Measurements from ENCODE around the gene SLC16A1. TPM values are rescaled to one million over a fixed set of nuclear protein-coding genes. Genes with fewer than 3 reads are reported as not detected.
"Not testable (repeated sequence)": the region's sequence is repeated elsewhere in the genome, so short reads cannot be mapped to it uniquely, and the experiment has no call there.

Gene SLC16A1
- total RNA-seq, 1 experiment from 2014 or later, result 328 TPM

DNA sequence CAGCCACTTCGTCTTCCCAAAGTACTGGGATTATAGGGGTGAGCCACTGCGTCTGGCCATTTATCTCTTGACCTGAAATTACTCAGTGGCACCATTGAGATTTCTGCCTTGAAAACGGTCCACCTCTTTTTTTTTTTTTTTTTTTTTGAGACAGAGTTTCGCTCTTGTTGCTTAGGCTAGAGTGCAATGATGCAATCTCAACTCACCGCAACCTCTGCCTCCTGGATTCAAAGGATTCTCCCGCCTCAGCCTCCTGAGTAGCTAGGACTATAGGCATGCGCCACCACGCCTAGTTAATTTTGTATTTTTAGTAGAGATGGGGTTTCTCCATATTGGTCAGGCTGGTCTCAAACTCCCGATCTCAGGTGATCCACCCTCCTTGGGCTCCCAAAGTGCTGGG lies 39.0 kb upstream of the SLC16A1 start:
- POLR2A ChIA-PET, H3K4me3 Mint-ChIP-seq, H3K36me3 Mint-ChIP-seq: not testable (repeated sequence)

DNA sequence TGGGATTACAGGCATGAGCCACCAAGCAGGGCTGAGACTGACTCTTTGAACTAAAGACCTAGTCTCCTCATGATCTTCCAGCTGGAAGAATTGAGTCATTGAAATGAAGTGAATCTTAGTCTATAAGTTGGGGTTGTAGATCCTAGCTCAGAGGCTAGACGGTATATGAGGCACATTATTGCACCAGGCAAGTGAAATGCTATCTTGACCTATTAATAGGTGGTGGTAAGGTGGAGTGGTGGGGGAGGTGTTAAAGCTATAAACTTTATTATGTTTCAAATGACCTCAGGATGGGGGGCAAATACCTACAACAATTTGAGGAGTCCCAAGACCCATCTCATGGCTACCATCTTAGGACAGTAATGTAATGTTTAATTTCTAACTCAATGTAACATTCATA lies 36.8 kb upstream of the SLC16A1 start:
- ATAC-seq (no peak), DNase-seq (ENCODE audit: low spot score) (no peak)
- ChIA-PET CTCF (no interaction called here), POLR2A (no interaction called here)
- Mint-ChIP-seq H3K4me3 (no peak overlapping the region), H3K27ac (0 out of 2 replicates have a peak overlapping the region, but pooled peaks have one; percentile 44), H3K4me1 (peaks cover 11% of the 10 kb centered on the region), H3K9me3 (no peaks in the 10 kb centered on the region), H3K36me3 (peaks cover 6% of the 10 kb centered on the region; the same call in 1 of the 2 replicates), H3K27me3 (ENCODE audit: low read depth) (no peaks in the 10 kb centered on the region)
- TF ChIP-seq SOX15 (CRISPR knock-in tag; IDR thresholded peaks at IDR 0.05), result no peak
- TF ChIP-seq SMAD3 (CRISPR knock-in tag; IDR thresholded peaks at IDR 0.05; ENCODE audit: borderline replicate concordance), result no peak
- TF ChIP-seq JAZF1 (CRISPR knock-in tag; IDR thresholded peaks at IDR 0.05), result no peak
- TF ChIP-seq, protein P1, sequence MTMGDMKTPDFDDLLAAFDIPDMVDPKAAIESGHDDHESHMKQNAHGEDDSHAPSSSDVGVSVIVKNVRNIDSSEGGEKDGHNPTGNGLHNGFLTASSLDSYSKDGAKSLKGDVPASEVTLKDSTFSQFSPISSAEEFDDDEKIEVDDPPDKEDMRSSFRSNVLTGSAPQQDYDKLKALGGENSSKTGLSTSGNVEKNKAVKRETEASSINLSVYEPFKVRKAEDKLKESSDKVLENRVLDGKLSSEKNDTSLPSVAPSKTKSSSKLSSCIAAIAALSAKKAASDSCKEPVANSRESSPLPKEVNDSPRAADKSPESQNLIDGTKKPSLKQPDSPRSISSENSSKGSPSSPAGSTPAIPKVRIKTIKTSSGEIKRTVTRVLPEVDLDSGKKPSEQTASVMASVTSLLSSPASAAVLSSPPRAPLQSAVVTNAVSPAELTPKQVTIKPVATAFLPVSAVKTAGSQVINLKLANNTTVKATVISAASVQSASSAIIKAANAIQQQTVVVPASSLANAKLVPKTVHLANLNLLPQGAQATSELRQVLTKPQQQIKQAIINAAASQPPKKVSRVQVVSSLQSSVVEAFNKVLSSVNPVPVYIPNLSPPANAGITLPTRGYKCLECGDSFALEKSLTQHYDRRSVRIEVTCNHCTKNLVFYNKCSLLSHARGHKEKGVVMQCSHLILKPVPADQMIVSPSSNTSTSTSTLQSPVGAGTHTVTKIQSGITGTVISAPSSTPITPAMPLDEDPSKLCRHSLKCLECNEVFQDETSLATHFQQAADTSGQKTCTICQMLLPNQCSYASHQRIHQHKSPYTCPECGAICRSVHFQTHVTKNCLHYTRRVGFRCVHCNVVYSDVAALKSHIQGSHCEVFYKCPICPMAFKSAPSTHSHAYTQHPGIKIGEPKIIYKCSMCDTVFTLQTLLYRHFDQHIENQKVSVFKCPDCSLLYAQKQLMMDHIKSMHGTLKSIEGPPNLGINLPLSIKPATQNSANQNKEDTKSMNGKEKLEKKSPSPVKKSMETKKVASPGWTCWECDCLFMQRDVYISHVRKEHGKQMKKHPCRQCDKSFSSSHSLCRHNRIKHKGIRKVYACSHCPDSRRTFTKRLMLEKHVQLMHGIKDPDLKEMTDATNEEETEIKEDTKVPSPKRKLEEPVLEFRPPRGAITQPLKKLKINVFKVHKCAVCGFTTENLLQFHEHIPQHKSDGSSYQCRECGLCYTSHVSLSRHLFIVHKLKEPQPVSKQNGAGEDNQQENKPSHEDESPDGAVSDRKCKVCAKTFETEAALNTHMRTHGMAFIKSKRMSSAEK (CRISPR knock-in tag; IDR thresholded peaks at IDR 0.05; ENCODE audit: borderline replicate concordance), result no peak
- no peak for TF ChIP-seq ZNF263 (CRISPR knock-in tag; IDR thresholded peaks at IDR 0.05; ENCODE audit: low read depth)
- TF ChIP-seq ZNF423 (CRISPR knock-in tag; IDR thresholded peaks at IDR 0.05), result no peak
- no peak for TF ChIP-seq NFYB (CRISPR knock-in tag; conservative IDR thresholded peaks at IDR 0.05; ENCODE audit: low read depth)
- TF ChIP-seq, protein P2, sequence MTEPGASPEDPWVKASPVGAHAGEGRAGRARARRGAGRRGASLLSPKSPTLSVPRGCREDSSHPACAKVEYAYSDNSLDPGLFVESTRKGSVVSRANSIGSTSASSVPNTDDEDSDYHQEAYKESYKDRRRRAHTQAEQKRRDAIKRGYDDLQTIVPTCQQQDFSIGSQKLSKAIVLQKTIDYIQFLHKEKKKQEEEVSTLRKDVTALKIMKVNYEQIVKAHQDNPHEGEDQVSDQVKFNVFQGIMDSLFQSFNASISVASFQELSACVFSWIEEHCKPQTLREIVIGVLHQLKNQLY (CRISPR knock-in tag; IDR thresholded peaks at IDR 0.05), result no peak
- no peak for TF ChIP-seq TEAD1 (CRISPR knock-in tag; IDR thresholded peaks at IDR 0.05)
- TF ChIP-seq, protein P3, sequence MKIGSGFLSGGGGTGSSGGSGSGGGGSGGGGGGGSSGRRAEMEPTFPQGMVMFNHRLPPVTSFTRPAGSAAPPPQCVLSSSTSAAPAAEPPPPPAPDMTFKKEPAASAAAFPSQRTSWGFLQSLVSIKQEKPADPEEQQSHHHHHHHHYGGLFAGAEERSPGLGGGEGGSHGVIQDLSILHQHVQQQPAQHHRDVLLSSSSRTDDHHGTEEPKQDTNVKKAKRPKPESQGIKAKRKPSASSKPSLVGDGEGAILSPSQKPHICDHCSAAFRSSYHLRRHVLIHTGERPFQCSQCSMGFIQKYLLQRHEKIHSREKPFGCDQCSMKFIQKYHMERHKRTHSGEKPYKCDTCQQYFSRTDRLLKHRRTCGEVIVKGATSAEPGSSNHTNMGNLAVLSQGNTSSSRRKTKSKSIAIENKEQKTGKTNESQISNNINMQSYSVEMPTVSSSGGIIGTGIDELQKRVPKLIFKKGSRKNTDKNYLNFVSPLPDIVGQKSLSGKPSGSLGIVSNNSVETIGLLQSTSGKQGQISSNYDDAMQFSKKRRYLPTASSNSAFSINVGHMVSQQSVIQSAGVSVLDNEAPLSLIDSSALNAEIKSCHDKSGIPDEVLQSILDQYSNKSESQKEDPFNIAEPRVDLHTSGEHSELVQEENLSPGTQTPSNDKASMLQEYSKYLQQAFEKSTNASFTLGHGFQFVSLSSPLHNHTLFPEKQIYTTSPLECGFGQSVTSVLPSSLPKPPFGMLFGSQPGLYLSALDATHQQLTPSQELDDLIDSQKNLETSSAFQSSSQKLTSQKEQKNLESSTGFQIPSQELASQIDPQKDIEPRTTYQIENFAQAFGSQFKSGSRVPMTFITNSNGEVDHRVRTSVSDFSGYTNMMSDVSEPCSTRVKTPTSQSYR (CRISPR knock-in tag; IDR thresholded peaks at IDR 0.05), result no peak
- TF ChIP-seq, protein P4, sequence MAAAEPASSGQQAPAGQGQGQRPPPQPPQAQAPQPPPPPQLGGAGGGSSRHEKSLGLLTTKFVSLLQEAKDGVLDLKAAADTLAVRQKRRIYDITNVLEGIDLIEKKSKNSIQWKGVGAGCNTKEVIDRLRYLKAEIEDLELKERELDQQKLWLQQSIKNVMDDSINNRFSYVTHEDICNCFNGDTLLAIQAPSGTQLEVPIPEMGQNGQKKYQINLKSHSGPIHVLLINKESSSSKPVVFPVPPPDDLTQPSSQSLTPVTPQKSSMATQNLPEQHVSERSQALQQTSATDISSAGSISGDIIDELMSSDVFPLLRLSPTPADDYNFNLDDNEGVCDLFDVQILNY (CRISPR knock-in tag; IDR thresholded peaks at IDR 0.05), result no peak

More for the DNA sequence above, 39.0 kb upstream of the SLC16A1 start:
- H3K27ac Mint-ChIP-seq, result 0 out of 2 replicates have a peak overlapping the region, but pooled peaks have one; percentile 8
- not testable (repeated sequence) for H3K27me3 Mint-ChIP-seq (ENCODE audit: low read depth); ATAC-seq; DNase-seq (ENCODE audit: low spot score); H3K9me3 Mint-ChIP-seq
- CTCF ChIA-PET, result interaction anchor here (1.0 kb wide), 1 partner anchor 47 kb away, joined by 3 read pairs; no protein-coding TSS in a partner anchor
- peaks cover 11% of the 10 kb centered on the region for H3K4me1 Mint-ChIP-seq

DNA sequence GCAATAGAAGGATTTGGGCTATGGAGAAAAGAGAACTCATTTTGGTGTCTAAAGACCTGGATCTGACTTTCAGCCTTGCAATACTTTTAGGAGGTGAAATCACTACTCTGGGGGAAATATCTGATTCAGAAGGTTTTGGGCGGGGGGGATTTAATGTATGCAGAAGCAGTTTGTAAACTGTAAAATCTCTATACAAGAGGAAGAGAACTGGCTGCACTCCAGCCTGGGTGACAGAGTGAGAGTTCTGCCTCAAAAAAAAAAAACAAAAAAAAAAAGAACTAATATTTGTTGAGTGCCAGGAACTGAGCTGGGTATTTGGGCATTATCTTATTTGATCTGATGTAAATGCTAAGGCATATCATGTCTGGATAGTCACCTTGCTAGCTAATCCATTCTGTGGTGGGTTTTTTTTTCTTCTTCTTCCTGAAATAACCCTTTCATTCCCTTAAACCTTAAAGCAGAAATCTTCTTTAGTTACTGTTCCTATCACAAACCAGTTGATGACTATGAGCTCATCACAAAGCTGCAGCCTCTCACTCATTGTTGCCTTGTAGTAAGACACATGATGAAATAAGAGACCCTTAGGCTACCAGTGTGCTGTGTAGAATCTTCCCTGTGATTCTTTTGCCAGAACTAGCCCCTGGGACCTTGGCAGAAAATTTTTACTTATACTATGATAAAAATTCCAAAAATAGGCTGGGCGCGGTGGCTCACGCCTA lies 35.6 kb upstream of the SLC16A1 start:
- Mint-ChIP-seq H3K4me1 (peaks cover 11% of the 10 kb centered on the region), H3K4me3 (no peak overlapping the region), H3K27ac (no peak overlapping the region; the same call in 1 of the 2 replicates), H3K9me3 (no peaks in the 10 kb centered on the region), H3K36me3 (no peaks in the 10 kb centered on the region), H3K27me3 (ENCODE audit: low read depth) (no peaks in the 10 kb centered on the region)
- ChIA-PET POLR2A (interaction anchor here (0.6 to 0.9 kb wide), 2 partner anchors 19 to 52 kb away, joined by 3 read pairs; no protein-coding TSS in a partner anchor), CTCF (interaction anchor here (1.1 to 1.4 kb wide), 2 partner anchors 52 to 81 kb away, joined by 4 read pairs; no protein-coding TSS in a partner anchor)
- DNase-seq (ENCODE audit: low spot score), result no peak
- ATAC-seq, result no peak
- TF ChIP-seq CREB1 (CRISPR knock-in tag; IDR thresholded peaks at IDR 0.05), result no peak
- TF ChIP-seq, protein P5, sequence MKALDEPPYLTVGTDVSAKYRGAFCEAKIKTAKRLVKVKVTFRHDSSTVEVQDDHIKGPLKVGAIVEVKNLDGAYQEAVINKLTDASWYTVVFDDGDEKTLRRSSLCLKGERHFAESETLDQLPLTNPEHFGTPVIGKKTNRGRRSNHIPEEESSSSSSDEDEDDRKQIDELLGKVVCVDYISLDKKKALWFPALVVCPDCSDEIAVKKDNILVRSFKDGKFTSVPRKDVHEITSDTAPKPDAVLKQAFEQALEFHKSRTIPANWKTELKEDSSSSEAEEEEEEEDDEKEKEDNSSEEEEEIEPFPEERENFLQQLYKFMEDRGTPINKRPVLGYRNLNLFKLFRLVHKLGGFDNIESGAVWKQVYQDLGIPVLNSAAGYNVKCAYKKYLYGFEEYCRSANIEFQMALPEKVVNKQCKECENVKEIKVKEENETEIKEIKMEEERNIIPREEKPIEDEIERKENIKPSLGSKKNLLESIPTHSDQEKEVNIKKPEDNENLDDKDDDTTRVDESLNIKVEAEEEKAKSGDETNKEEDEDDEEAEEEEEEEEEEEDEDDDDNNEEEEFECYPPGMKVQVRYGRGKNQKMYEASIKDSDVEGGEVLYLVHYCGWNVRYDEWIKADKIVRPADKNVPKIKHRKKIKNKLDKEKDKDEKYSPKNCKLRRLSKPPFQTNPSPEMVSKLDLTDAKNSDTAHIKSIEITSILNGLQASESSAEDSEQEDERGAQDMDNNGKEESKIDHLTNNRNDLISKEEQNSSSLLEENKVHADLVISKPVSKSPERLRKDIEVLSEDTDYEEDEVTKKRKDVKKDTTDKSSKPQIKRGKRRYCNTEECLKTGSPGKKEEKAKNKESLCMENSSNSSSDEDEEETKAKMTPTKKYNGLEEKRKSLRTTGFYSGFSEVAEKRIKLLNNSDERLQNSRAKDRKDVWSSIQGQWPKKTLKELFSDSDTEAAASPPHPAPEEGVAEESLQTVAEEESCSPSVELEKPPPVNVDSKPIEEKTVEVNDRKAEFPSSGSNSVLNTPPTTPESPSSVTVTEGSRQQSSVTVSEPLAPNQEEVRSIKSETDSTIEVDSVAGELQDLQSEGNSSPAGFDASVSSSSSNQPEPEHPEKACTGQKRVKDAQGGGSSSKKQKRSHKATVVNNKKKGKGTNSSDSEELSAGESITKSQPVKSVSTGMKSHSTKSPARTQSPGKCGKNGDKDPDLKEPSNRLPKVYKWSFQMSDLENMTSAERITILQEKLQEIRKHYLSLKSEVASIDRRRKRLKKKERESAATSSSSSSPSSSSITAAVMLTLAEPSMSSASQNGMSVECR (CRISPR knock-in tag; IDR thresholded peaks at IDR 0.05; ENCODE audit: borderline replicate concordance), result no peak
- no peak for TF ChIP-seq GRHL2 (CRISPR knock-in tag; IDR thresholded peaks at IDR 0.05; ENCODE audit: insufficient replicate concordance, severe bottlenecking)
- TF ChIP-seq IRF2 (CRISPR knock-in tag; IDR thresholded peaks at IDR 0.05; ENCODE audit: borderline replicate concordance, low read depth), result no peak
- TF ChIP-seq NFYB (CRISPR knock-in tag; conservative IDR thresholded peaks at IDR 0.05; ENCODE audit: low read depth), result no peak
